Natural killer cell (primary cell): ENCODE data around the gene PMEL. TPM values are rescaled to one million over a fixed set of nuclear protein-coding genes. Genes with fewer than 3 reads are reported as not detected.

Experiments
- ATAC-seq, 3 donors: fragments of 150-1000 bp in 2 of 3; fragments of 200-7000 bp in 1 of 3; cut with Tn5 transposase; 1 replicate in 1 of 3; 2 replicates in 2 of 3; pipeline ENCODE4 v1.10.0; 2021; ENCODE audit warnings: mild to moderate bottlenecking in 2 of 3, moderate library complexity in 2 of 3
- DNase-seq, 2 donors: peaks; one replicate each; pipeline versions ENCODE4 v3.0.0 to v3.0.0-alpha.2; 2013 to 2021; ENCODE audit warnings: mixed read lengths in 1 of 2
- H3K27ac ChIP-seq: one replicate; pipeline ENCODE4 v1.5.1; 2013; ENCODE audit warnings: mild to moderate bottlenecking, low read length
- H3K27me3 ChIP-seq: one replicate; pipeline ENCODE4 v1.6.1; 2013; ENCODE audit warnings: low read length; ENCODE audit not compliant: control insufficient read depth, insufficient read depth
- H3K36me3 ChIP-seq: one replicate; pipeline ENCODE4 v1.6.1; 2013; ENCODE audit warnings: low read length; ENCODE audit not compliant: control insufficient read depth, insufficient read depth
- H3K4me1 ChIP-seq: one replicate; pipeline ENCODE4 v1.6.1; 2013; ENCODE audit warnings: low read length; ENCODE audit not compliant: control insufficient read depth, insufficient read depth
- H3K4me3 ChIP-seq: one replicate; pipeline ENCODE4 v1.5.1; 2013; ENCODE audit warnings: low read length
- H3K9me3 ChIP-seq: one replicate; pipeline ENCODE4 v1.6.1; 2013; ENCODE audit warnings: low read length; ENCODE audit not compliant: control insufficient read depth, insufficient read depth
- H3K27ac Mint-ChIP-seq, 2 donors: one replicate each; pipeline ENCODE4 v1.8.0; 2022; ENCODE audit warnings: mild to moderate bottlenecking in 2 of 2, mixed read lengths in 2 of 2, moderate library complexity in 1 of 2
- H3K27me3 Mint-ChIP-seq, 2 donors: one replicate each; pipeline ENCODE4 v1.8.0; 2022; ENCODE audit warnings: low read depth in 2 of 2, mixed read lengths in 2 of 2
- H3K36me3 Mint-ChIP-seq: one replicate; pipeline ENCODE4 v1.8.0; 2022; ENCODE audit warnings: mixed read lengths
- H3K4me1 Mint-ChIP-seq, 2 donors: one replicate each; pipeline ENCODE4 v1.8.0; 2022; ENCODE audit warnings: mixed read lengths in 2 of 2
- H3K4me3 Mint-ChIP-seq: one replicate; pipeline ENCODE4 v1.8.0; 2022; ENCODE audit warnings: mild to moderate bottlenecking, moderate library complexity, mixed read lengths
- H3K9me3 Mint-ChIP-seq, 2 donors: one replicate each; pipeline ENCODE4 v1.8.0; 2022; ENCODE audit warnings: mixed read lengths in 2 of 2
- WGBS: methylation state at CpG from one replicate; pipeline ENCODE4 v1.1.7; 2013; ENCODE audit warnings: missing lambda C conversion rate; ENCODE audit not compliant: insufficient coverage; 5-methylcytosine and 5-hydroxymethylcytosine counted together
- intact Hi-C: fragments of 100-400 bp; cut with micrococcal nuclease; formaldehyde crosslinking; loops from one replicate; pipeline ENCODE4 v1.14.2; 2022
- total RNA-seq, 4 donors: library from RNA; stranded (reverse); fragments of 120-200 nt in 1 of 4; gene quantifications; one replicate each; pipeline versions ENCODE4 v1.2.3 to v1.2.4, GENCODE V29; 2013 to 2022
- TF ChIP-seq, protein P1 (sequence below): fragments of 200-600 bp; IDR thresholded peaks from one replicate; pipeline ENCODE4 v1.8.0; 2022; ENCODE audit warnings: antibody characterized with exemption

The PMEL gene
- total RNA-seq, 3 donors from 2014 or later (not counting 1 experiment from before 2014, with no cell fraction given), result 0.35 TPM; not detected in 2

DNA sequence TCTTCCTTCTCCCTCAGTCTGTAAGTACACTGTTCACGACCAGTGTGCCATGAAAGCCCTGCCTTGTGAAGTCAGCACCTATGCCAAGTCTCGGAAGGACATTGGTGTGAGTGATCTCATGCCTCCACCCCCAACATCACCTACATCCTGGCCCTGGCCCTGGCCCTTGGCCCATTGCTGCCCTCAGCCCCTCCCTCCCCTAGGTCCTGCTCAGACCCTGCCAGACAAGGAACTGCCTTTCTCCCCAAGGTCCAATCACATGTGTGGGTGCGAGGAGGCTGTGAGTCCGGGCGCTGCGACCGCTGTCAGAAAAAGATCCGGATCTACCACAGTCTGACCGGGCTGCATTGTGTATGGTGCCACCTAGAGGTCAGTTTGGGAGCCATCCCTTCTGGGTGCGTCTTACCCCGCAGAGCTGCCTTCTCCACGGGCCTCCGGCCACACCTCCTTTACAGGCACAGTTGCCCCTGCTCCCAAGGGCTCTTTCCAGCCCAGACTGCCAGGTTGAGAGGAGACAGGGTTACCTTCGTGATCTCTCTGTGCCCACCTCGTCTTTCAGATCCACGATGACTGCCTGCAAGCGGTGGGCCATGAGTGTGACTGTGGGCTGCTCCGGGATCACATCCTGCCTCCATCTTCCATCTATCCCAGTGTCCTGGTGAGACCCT, 25.6 kb downstream of the PMEL start:
- peak; percentile 97 to 99 (median 99) for ATAC-seq
- Histone ChIP-seq H3K27me3 (no peaks in the 10 kb centered on the region), H3K9me3 (no peaks in the 10 kb centered on the region), H3K4me3 (no peak overlapping the region), H3K36me3 (peaks cover 72% of the 10 kb centered on the region), H3K4me1 (peaks cover 11% of the 10 kb centered on the region), H3K27ac (peak overlapping the region; percentile 16)
- DNase-seq, result peak; percentile 76 to 93
- Mint-ChIP-seq H3K36me3 (peaks cover 19% of the 10 kb centered on the region), H3K27ac (peak overlapping the region in 1 of 2 donors; percentile 33), H3K27me3 (no peaks in the 10 kb centered on the region), H3K4me3 (no peak overlapping the region), H3K4me1 (peaks cover 10 to 12% of the 10 kb centered on the region in 2 donors), H3K9me3 (no peaks in the 10 kb centered on the region)
- TF ChIP-seq, protein P1, sequence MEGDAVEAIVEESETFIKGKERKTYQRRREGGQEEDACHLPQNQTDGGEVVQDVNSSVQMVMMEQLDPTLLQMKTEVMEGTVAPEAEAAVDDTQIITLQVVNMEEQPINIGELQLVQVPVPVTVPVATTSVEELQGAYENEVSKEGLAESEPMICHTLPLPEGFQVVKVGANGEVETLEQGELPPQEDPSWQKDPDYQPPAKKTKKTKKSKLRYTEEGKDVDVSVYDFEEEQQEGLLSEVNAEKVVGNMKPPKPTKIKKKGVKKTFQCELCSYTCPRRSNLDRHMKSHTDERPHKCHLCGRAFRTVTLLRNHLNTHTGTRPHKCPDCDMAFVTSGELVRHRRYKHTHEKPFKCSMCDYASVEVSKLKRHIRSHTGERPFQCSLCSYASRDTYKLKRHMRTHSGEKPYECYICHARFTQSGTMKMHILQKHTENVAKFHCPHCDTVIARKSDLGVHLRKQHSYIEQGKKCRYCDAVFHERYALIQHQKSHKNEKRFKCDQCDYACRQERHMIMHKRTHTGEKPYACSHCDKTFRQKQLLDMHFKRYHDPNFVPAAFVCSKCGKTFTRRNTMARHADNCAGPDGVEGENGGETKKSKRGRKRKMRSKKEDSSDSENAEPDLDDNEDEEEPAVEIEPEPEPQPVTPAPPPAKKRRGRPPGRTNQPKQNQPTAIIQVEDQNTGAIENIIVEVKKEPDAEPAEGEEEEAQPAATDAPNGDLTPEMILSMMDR, result peak; percentile 82
- 23% methylated on average over 18 of the region's 18 CpGs for WGBS
- intact Hi-C loops, result loop anchor here (1.0 kb wide), 2 partner anchors 13 to 202 kb away; partner anchors contain the start of gene PYM1

DNA sequence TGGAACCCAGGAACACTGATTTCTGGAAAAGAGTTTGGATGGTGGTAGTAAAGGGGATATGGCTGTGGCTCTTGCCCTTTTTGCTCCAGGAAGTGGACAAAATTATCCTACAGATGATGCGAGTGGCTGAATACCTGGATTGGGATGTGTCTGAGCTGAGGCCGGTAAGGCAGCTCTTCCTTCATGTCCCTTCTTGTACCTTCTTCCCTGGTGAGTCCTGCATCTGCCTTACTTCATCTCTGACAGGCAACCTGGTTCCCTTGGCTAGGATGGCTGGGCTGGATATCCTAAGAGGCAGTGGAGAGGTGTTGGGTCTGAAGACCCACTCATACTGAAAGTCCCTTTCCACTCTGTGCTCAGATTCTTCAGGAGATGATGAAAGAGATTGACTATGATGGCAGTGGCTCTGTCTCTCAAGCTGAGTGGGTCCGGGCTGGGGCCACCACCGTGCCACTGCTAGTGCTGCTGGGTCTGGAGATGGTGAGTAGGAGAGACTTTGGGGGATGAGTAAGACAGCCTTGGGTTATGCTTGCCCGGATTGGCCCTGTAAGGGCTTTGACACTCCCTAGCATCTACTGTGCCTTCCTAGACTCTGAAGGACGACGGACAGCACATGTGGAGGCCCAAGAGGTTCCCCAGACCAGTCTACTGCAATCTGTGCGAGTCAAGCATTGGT, 26.9 kb downstream of the PMEL start:
- no peak for DNase-seq
- H3K9me3 Mint-ChIP-seq, result no peaks in the 10 kb centered on the region
- peaks cover 11 to 13% of the 10 kb centered on the region in 2 donors for H3K4me1 Mint-ChIP-seq
- Histone ChIP-seq H3K4me1 (peaks cover 11% of the 10 kb centered on the region), H3K27me3 (no peaks in the 10 kb centered on the region), H3K9me3 (no peaks in the 10 kb centered on the region), H3K36me3 (peaks cover 62% of the 10 kb centered on the region), H3K4me3 (no peak overlapping the region), H3K27ac (no peak overlapping the region)
- TF ChIP-seq, protein P1, result no peak
- H3K27ac Mint-ChIP-seq, result no peak overlapping the region
- no peaks in the 10 kb centered on the region for H3K27me3 Mint-ChIP-seq
- ATAC-seq, result no peak
- WGBS, result 98% methylated on average over 8 of the region's 8 CpGs
- no peak overlapping the region for H3K4me3 Mint-ChIP-seq
- peaks cover 12% of the 10 kb centered on the region for H3K36me3 Mint-ChIP-seq
- intact Hi-C loops, result no loop called here

DNA sequence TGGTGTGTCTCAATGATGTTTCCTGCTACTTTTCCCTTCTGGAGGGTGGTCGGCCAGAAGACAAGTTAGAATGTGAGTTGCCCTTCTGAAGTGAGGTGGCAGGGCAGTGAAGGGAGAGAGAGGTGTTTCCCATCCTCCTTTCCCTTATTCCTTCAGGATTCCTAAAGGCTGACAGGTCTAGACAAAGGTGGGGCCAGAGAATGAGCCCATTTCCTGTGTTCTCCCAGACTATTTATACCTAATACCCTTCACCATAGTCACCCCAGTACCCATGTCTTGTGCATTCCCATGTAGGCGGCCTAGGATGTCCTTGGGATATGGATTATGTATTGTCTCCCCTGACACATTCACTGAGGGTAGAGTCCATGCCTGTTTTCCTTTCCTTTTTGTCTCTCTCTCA, 27.9 kb downstream of the PMEL start:
- H3K36me3 ChIP-seq, result peaks cover 55% of the 10 kb centered on the region
- no peaks in the 10 kb centered on the region for H3K9me3 Mint-ChIP-seq
- H3K36me3 Mint-ChIP-seq, result peaks cover 12% of the 10 kb centered on the region
- H3K9me3 ChIP-seq, result no peaks in the 10 kb centered on the region
- no peaks in the 10 kb centered on the region for H3K27me3 ChIP-seq
- intact Hi-C loops, result no loop called here
- no peaks in the 10 kb centered on the region for H3K27me3 Mint-ChIP-seq
- no peak overlapping the region for H3K27ac Mint-ChIP-seq
- peaks cover 15 to 18% of the 10 kb centered on the region in 2 donors for H3K4me1 Mint-ChIP-seq
- TF ChIP-seq, protein P1, result no peak
- H3K4me3 Mint-ChIP-seq, result no peak overlapping the region
- H3K4me3 ChIP-seq, result no peak overlapping the region
- no peak overlapping the region for H3K27ac ChIP-seq
- peaks cover 16% of the 10 kb centered on the region for H3K4me1 ChIP-seq
- DNase-seq (no peak), ATAC-seq (no peak)
- no CpG with 5 or more reads among the region's 2 CpGs for WGBS
